Mesendoderm (in vitro differentiated cells): ENCODE data around the gene CELA2B.
"Not testable (repeated sequence)": the region's sequence is repeated elsewhere in the genome, so short reads cannot be mapped to it uniquely, and the experiment has no call there.

Source experiments
- DNase-seq: peaks from one replicate; pipeline ENCODE4 v3.0.0; 2013
- H2AK5ac ChIP-seq: 2 replicates; pipeline ENCODE4 v1.6.1; 2013; ENCODE audit warnings: low read length, inconsistent platforms
- H2BK120ac ChIP-seq: 2 replicates; pipeline ENCODE4 v1.6.1; 2013; ENCODE audit warnings: low read depth, mild to moderate bottlenecking, low read length, moderate library complexity, mixed read lengths
- H2BK15ac ChIP-seq: replicated peaks from 2 replicates; pipeline ENCODE4 v1.6.1; 2013; ENCODE audit warnings: low read depth, mild to moderate bottlenecking, moderate library complexity
- H2BK5ac ChIP-seq: 2 replicates; pipeline ENCODE4 v1.6.1; 2013; ENCODE audit warnings: low read length, inconsistent platforms
- H3K18ac ChIP-seq: 2 replicates; pipeline ENCODE4 v1.6.1; 2013; ENCODE audit warnings: mild to moderate bottlenecking, low read length, mixed read lengths
- H3K23ac ChIP-seq: one replicate; pipeline ENCODE4 v1.6.1; 2013; ENCODE audit warnings: low read length
- H3K27ac ChIP-seq: 2 replicates; pipeline ENCODE4 v1.5.1; 2013; ENCODE audit warnings: low read depth, mild to moderate bottlenecking, inconsistent platforms, low read length, moderate library complexity
- H3K27me3 ChIP-seq: 2 replicates; pipeline ENCODE4 v1.6.1; 2013; ENCODE audit warnings: low read length, control low read depth, mild to moderate bottlenecking, inconsistent platforms; ENCODE audit not compliant: insufficient read depth, poor library complexity
- H3K36me3 ChIP-seq: 2 replicates; pipeline ENCODE4 v1.6.1; 2013; ENCODE audit warnings: low read length, inconsistent platforms; ENCODE audit not compliant: control insufficient read depth, insufficient read depth
- H3K4ac ChIP-seq: one replicate; pipeline ENCODE4 v1.6.1; 2013; ENCODE audit warnings: low read depth, mild to moderate bottlenecking, low read length, moderate library complexity
- H3K4me1 ChIP-seq: 2 replicates; pipeline ENCODE4 v1.6.1; 2013; ENCODE audit warnings: low read depth, low read length, inconsistent platforms; ENCODE audit not compliant: control insufficient read depth
- H3K4me2 ChIP-seq: 2 replicates; pipeline ENCODE4 v1.6.1; 2013; ENCODE audit warnings: low read length
- H3K4me3 ChIP-seq: 2 replicates; pipeline ENCODE4 v1.5.1; 2013; ENCODE audit warnings: mild to moderate bottlenecking, low read length
- H3K56ac ChIP-seq: one replicate; pipeline ENCODE4 v1.6.1; 2013; ENCODE audit warnings: low read length
- H3K79me1 ChIP-seq: 2 replicates; pipeline ENCODE4 v1.6.1; 2013; ENCODE audit warnings: low read length, inconsistent platforms
- H3K79me2 ChIP-seq: 2 replicates; pipeline ENCODE4 v1.6.1; 2013; ENCODE audit warnings: mild to moderate bottlenecking, low read length; ENCODE audit not compliant: control insufficient read depth, insufficient read depth
- H3K9ac ChIP-seq: 2 replicates; pipeline ENCODE4 v1.6.1; 2013; ENCODE audit warnings: low read length, inconsistent platforms
- H4K5ac ChIP-seq: one replicate; pipeline ENCODE4 v1.6.1; 2013; ENCODE audit warnings: low read length
- H4K8ac ChIP-seq: one replicate; pipeline ENCODE4 v1.6.1; 2013; ENCODE audit warnings: low read depth, mild to moderate bottlenecking, control low read depth, low read length, moderate library complexity
- WGBS: extraction: QIAGEN DNeasy Blood & Tissue Kit; methylation state at CpG from one replicate; pipeline ENCODE4 v1.1.7; 2013; ENCODE audit warnings: low lambda C conversion rate, missing lambda C conversion rate; ENCODE audit not compliant: insufficient coverage; ENCODE audit errors: extremely low coverage; 5-methylcytosine and 5-hydroxymethylcytosine counted together

Gene CELA2B

DNA sequence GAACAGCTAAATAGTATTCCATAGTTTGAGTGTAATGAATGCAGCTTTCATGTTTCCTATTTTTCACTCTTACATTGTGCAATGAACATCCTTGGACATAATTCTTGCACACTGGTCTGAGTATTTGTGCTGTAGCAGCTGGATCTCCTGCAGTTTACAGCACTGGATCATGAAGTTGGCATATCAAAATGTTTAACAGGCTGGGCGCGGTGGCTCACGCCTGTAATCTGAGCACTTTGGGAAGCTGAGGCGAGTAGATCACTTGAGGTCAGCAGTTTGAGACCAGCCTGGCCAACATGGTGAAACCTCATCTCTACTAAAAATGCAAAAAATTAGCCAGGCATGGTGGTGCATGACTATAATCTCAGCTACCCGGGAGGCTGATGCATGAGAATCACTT lies 4.8 kb upstream of the CELA2B start:
- H4K5ac ChIP-seq, H2BK5ac ChIP-seq, H3K36me3 ChIP-seq, H3K27me3 ChIP-seq, DNase-seq, H3K23ac ChIP-seq, H3K4me2 ChIP-seq, H3K4me1 ChIP-seq, H3K4ac ChIP-seq, H3K18ac ChIP-seq, H3K9ac ChIP-seq, H3K56ac ChIP-seq, H3K79me1 ChIP-seq, H3K79me2 ChIP-seq, H3K4me3 ChIP-seq, H2BK15ac ChIP-seq, H4K8ac ChIP-seq, H3K27ac ChIP-seq, H2AK5ac ChIP-seq, H2BK120ac ChIP-seq: not testable (repeated sequence)
- no CpG with 5 or more reads among the region's 5 CpGs for WGBS

DNA sequence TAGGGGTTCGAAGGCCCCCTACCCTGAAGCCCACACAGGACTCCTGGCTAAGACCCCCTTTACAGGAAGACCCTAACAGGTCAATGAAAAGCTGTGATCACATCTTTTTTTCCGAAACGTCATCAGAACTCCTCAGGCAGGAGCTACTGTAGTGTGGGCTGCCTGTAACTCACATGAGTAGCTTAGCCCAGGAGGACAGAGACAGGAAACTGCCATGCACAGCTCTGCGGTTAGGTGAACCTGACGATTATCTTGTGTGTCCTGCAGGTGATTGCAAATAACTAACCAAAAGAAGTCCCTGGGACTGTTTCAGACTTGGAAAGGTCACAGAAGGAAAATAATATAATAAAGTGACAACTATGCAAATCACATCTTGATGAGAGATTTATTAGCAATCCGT lies 4.2 kb upstream of the CELA2B start:
- not testable (repeated sequence) for H3K9ac ChIP-seq, H3K4ac ChIP-seq, DNase-seq, H4K8ac ChIP-seq, H3K4me1 ChIP-seq, H2BK5ac ChIP-seq, H3K18ac ChIP-seq, H2AK5ac ChIP-seq, H3K23ac ChIP-seq, H3K36me3 ChIP-seq, H3K4me2 ChIP-seq, H2BK15ac ChIP-seq, H3K79me2 ChIP-seq, H4K5ac ChIP-seq, H3K79me1 ChIP-seq, H3K4me3 ChIP-seq, H3K27ac ChIP-seq, H3K56ac ChIP-seq, H3K27me3 ChIP-seq, H2BK120ac ChIP-seq
- WGBS: no CpG with 5 or more reads among the region's 6 CpGs

DNA sequence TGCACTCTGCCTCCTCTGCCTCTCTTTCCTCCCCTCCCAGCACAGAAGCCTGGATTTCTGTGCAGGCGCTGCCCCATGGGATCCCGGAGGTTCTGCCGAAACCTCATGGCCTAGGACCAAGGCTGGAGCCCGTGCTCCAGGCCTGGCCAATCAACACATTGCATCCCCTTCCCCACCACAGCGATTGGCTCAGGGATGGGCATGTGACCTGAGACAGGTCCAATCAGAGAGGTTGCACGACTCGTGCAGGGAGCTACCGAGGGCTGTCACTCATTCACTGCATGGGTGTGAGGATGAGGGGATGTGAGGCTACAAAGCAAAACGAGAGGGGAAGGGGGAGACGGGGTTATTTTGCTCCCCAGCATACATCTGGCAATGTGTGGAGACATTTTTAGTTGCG lies 3.3 kb upstream of the CELA2B start:
- Histone ChIP-seq H3K23ac (no peak overlapping the region), H4K8ac (no peak overlapping the region), H3K56ac (no peak overlapping the region), H3K4me1 (no peaks in the 10 kb centered on the region), H3K79me2 (no peaks in the 10 kb centered on the region), H4K5ac (no peak overlapping the region), H2AK5ac (no peak overlapping the region), H3K18ac (no peak overlapping the region), H3K27me3 (no peaks in the 10 kb centered on the region), H3K9ac (no peak overlapping the region), H2BK15ac (no peak overlapping the region), H3K4ac (no peak overlapping the region), H3K36me3 (no peaks in the 10 kb centered on the region), H3K4me2 (no peak overlapping the region), H3K4me3 (no peak overlapping the region), H2BK5ac (no peak overlapping the region), H3K27ac (no peak overlapping the region), H2BK120ac (no peak overlapping the region), H3K79me1 (no peaks in the 10 kb centered on the region)
- WGBS: no CpG with 5 or more reads among the region's 11 CpGs
- no peak for DNase-seq

DNA sequence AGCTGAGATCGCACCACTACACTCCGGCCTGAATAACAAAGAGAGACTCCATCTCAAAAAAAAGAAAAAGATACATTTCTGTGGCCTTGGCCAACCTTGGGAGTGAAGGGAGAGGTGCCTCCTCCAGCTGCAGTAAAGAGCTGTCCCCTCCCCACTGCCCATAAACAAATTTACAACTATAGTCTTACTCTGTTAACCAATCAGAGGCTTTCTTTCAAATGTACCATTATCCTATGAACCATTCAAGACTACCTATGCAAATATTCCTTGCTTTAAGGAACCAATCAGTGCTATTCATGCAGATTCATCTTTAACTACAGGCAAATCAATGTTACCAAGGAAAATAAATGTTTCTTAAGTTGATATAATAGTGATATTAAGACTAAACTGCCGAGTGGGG lies 1.0 kb downstream of the CELA2B start:
- no peaks in the 10 kb centered on the region for H3K79me2 ChIP-seq
- H4K8ac ChIP-seq: no peak overlapping the region
- H3K23ac ChIP-seq: no peak overlapping the region
- H2AK5ac ChIP-seq: no peak overlapping the region
- no peak overlapping the region for H4K5ac ChIP-seq
- no peak overlapping the region for H3K4me2 ChIP-seq
- H3K36me3 ChIP-seq: no peaks in the 10 kb centered on the region
- no peaks in the 10 kb centered on the region for H3K27me3 ChIP-seq
- H3K56ac ChIP-seq: no peak overlapping the region
- H2BK15ac ChIP-seq: no peak overlapping the region
- no peak overlapping the region for H3K4ac ChIP-seq
- H2BK5ac ChIP-seq: no peak overlapping the region
- no peaks in the 10 kb centered on the region for H3K79me1 ChIP-seq
- H3K4me3 ChIP-seq: no peak overlapping the region
- H3K4me1 ChIP-seq: no peaks in the 10 kb centered on the region
- no CpG with 5 or more reads among the region's 3 CpGs for WGBS
- H3K9ac ChIP-seq: no peak overlapping the region
- no peak overlapping the region for H3K27ac ChIP-seq
- DNase-seq: no peak
- no peak overlapping the region for H2BK120ac ChIP-seq
- H3K18ac ChIP-seq: no peak overlapping the region

DNA sequence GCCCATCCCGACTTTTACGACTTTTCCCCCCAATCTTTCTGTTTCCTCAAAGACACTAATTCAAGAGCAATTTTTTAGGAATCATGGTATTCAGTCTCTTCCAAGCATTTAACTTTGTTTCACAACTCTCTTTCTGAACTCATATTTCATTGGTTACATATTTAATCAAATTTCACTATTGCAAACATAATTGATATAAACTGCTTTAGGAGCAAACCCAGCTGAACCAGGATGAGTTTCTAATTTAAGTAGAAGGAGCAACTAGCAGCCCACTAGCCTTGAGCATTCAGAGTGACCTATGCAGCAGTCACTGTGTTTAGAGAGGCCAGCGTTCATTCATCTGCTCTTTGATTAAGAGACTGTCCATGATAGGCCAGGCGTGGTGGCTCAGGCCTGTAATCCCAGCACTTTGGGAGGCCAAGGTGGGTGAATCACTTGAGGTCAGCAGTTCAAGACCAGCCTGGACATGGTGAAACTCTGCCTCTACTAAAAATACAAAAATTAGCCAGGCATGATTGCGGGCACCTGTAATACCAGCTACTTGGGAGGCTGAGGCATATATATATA lies 1.8 kb downstream of the CELA2B start:
- no peaks in the 10 kb centered on the region for H3K27me3 ChIP-seq
- H3K4me3 ChIP-seq: no peak overlapping the region
- no CpG with 5 or more reads among the region's 5 CpGs for WGBS
- H3K79me1 ChIP-seq: no peaks in the 10 kb centered on the region
- H2BK5ac ChIP-seq: no peak overlapping the region
- H3K4me2 ChIP-seq: no peak overlapping the region
- H3K27ac ChIP-seq: no peak overlapping the region
- H2AK5ac ChIP-seq: no peak overlapping the region
- H3K18ac ChIP-seq: no peak overlapping the region
- no peaks in the 10 kb centered on the region for H3K79me2 ChIP-seq
- H3K9ac ChIP-seq: no peak overlapping the region
- no peak overlapping the region for H4K8ac ChIP-seq
- H3K4ac ChIP-seq: no peak overlapping the region
- H4K5ac ChIP-seq: no peak overlapping the region
- no peak overlapping the region for H3K56ac ChIP-seq
- DNase-seq: no peak
- H3K23ac ChIP-seq: no peak overlapping the region
- no peaks in the 10 kb centered on the region for H3K36me3 ChIP-seq
- no peak overlapping the region for H2BK120ac ChIP-seq
- no peak overlapping the region for H2BK15ac ChIP-seq
- H3K4me1 ChIP-seq: no peaks in the 10 kb centered on the region

DNA sequence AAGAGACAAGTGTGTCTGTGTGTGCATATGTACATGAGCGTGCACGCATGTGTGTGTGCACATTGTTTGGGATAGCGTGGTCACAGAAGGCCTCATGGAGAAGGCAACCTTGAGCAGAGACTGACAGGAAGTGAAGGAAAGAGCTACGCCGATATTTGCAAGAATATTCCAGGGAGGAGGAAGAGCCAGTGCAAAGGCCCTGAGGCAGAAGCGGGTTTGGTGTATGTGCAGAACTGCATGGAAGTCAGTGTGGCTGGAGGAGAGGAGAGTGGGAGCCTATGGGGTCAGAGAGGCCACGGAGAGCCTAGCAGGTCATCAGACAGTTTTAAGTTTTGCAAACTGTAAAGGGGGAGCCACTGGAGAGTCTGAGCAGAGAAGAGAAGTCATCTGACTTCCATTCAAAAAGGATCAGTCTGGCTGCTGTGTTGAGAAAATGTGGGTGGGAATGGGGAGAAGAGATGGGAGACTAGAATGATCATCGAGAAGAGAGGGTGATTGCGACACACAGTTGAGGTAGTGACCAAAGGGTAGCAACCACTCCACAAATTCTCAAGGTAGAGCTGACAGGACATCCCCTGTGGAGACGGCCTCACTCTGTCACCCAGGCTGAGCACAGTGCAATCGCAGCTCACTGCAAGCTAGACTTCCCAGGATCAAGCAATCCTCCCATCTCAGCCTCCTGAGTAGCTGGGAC lies 3.9 kb downstream of the CELA2B start:
- H3K56ac ChIP-seq: no peak overlapping the region
- H3K27ac ChIP-seq: no peak overlapping the region
- H3K36me3 ChIP-seq: no peaks in the 10 kb centered on the region
- H3K79me2 ChIP-seq: no peaks in the 10 kb centered on the region
- no peak overlapping the region for H3K4ac ChIP-seq
- H3K4me2 ChIP-seq: no peak overlapping the region
- H4K5ac ChIP-seq: no peak overlapping the region
- H3K18ac ChIP-seq: no peak overlapping the region
- no peak overlapping the region for H2BK120ac ChIP-seq
- H3K4me1 ChIP-seq: no peaks in the 10 kb centered on the region
- H3K27me3 ChIP-seq: no peaks in the 10 kb centered on the region
- H3K23ac ChIP-seq: no peak overlapping the region
- no peak for DNase-seq
- no peaks in the 10 kb centered on the region for H3K79me1 ChIP-seq
- WGBS: no CpG with 5 or more reads among the region's 11 CpGs
- no peak overlapping the region for H2AK5ac ChIP-seq
- no peak overlapping the region for H3K9ac ChIP-seq
- H2BK5ac ChIP-seq: no peak overlapping the region
- no peak overlapping the region for H3K4me3 ChIP-seq
- H2BK15ac ChIP-seq: no peak overlapping the region
- no peak overlapping the region for H4K8ac ChIP-seq
